ENCODE results near the gene CACNB4. TPM values are rescaled to one million over a fixed set of nuclear protein-coding genes. Genes with fewer than 3 reads are reported as not detected.

CACNB4 gene
- total and polyA plus RNA-seq, 2 of the 4 experiments (the other 2 are of a cell fraction): 0.12 to 0.36 TPM

DNA sequence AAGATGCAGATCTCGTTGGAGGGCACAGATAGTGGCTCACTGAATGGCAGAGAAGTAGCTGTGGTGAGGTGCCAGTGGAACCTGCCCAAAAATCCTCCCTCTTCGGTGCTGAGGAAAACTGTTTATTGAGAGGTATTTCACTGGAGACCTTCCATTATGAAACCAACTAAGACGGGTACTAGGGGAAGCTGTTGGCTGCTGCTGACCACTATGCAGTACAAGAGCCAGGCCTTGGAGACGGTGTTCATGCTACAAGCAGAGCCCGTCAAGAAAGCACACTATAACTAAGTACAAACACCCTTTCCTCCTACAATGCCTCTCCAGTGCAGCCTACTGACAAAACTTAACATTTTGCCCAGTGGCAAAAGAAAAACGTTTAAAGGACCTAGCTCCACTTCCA lies 275.2 kb downstream of the CACNB4 start:
- 25% methylated on average over 1 of the region's 6 CpGs; no CpG with 5 or more reads in 1 of the 2 experiments for WGBS, 2 experiments (ENCODE audit: extremely low coverage in 2 of 2, insufficient read length in 1 of 2)
- Histone ChIP-seq H4K20me1 (ENCODE audit: insufficient read depth, low read length) (peaks cover 36% of the 10 kb centered on the region), H3K4me2 (ENCODE audit: low read depth, low read length) (no peak overlapping the region), H3K4me3 (ENCODE audit: insufficient read depth, low read depth, low read length) (no peak overlapping the region), H3K9me1 (ENCODE audit: insufficient read depth, low read length) (peaks cover 6% of the 10 kb centered on the region; the same call in 1 of the 2 replicates), H3K4me1 (ENCODE audit: control insufficient read depth, insufficient read depth, low read length) (peaks cover 4% of the 10 kb centered on the region), H3K27me3 (ENCODE audit: control insufficient read depth, insufficient read depth, low read length) (no peaks in the 10 kb centered on the region), H3K79me1 (ENCODE audit: low read depth in 1 of 2, low read length in 2 of 2) (peaks cover 10 to 45% of the 10 kb centered on the region in 2 experiments; a peak in 3 of 4 replicates), H2BK15ac (ENCODE audit: low read depth, low read length) (no peak overlapping the region), H2AFZ (replicated peaks; ENCODE audit: low read length, poor library complexity) (no peak overlapping the region), H3K27ac (ENCODE audit: insufficient read depth, low read length) (no peak overlapping the region), H3K9ac (ENCODE audit: low read depth, low read length) (no peak overlapping the region), H2AK9ac (replicated peaks; ENCODE audit: low read depth, low read length, poor library complexity) (no peak overlapping the region), H3K4ac (ENCODE audit: low read depth, low read length) (no peak overlapping the region), H4K91ac (ENCODE audit: insufficient read depth, low read depth, low read length) (no peak overlapping the region), H2BK20ac (ENCODE audit: low read depth, low read length) (no peak overlapping the region), H3K36me3 (ENCODE audit: control insufficient read depth, insufficient read depth, low read length) (no peaks in the 10 kb centered on the region), H3K9me3 (ENCODE audit: control insufficient read depth, insufficient read depth, low read length) (no peaks in the 10 kb centered on the region), H2AK5ac (ENCODE audit: low read depth, low read length) (no peak overlapping the region), H2BK120ac (ENCODE audit: low read depth, low read length) (no peak overlapping the region), H3K14ac (replicated peaks; ENCODE audit: low read depth, low read length) (no peak overlapping the region), H3K56ac (ENCODE audit: extremely low read depth, insufficient read depth, low read length) (no peak overlapping the region), H2BK5ac (ENCODE audit: low read depth, low read length, poor library complexity, severe bottlenecking) (no peak overlapping the region), H4K5ac (ENCODE audit: low read depth, low read length) (no peak overlapping the region), H3K18ac (ENCODE audit: low read depth, low read length) (no peak overlapping the region), H4K8ac (ENCODE audit: low read depth in 2 of 2, low read length in 2 of 2) (no peak overlapping the region), H3K23ac (ENCODE audit: low read depth, low read length) (no peak overlapping the region)
- TF ChIP-seq, protein P1, sequence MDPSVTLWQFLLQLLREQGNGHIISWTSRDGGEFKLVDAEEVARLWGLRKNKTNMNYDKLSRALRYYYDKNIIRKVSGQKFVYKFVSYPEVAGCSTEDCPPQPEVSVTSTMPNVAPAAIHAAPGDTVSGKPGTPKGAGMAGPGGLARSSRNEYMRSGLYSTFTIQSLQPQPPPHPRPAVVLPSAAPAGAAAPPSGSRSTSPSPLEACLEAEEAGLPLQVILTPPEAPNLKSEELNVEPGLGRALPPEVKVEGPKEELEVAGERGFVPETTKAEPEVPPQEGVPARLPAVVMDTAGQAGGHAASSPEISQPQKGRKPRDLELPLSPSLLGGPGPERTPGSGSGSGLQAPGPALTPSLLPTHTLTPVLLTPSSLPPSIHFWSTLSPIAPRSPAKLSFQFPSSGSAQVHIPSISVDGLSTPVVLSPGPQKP (IDR thresholded peaks at IDR 0.05; ENCODE audit: borderline replicate concordance, low read depth, low read length): no peak
- TF ChIP-seq RAD21 (IDR thresholded peaks at IDR 0.05; ENCODE audit: low read length) (no peak), MAZ (IDR thresholded peaks at IDR 0.05; ENCODE audit: borderline replicate concordance, low read depth, low read length) (no peak), MAFK (IDR thresholded peaks at IDR 0.05; ENCODE audit: low read depth, low read length) (no peak), CHD1 (IDR thresholded peaks at IDR 0.05; ENCODE audit: low read depth, low read length) (no peak), RCOR1 (IDR thresholded peaks at IDR 0.05; ENCODE audit: insufficient replicate concordance, low read length) (no peak), RFX5 (IDR thresholded peaks at IDR 0.05; ENCODE audit: low read depth, low read length) (no peak), BHLHE40 (IDR thresholded peaks at IDR 0.05; ENCODE audit: low read depth, low read length) (no peak), CEBPB (IDR thresholded peaks at IDR 0.05; ENCODE audit: low read depth, low read length) (no peak), FOS (IDR thresholded peaks at IDR 0.05; ENCODE audit: low read depth, low read length) (no peak), MXI1 (IDR thresholded peaks at IDR 0.05; ENCODE audit: borderline replicate concordance, low read depth, low read length) (no peak), NFE2L2 (IDR thresholded peaks at IDR 0.05; ENCODE audit: low read depth, low read length) (no peak), POLR2A (IDR thresholded peaks at IDR 0.05; ENCODE audit: low read depth, low read length) (no peak), SMC3 (IDR thresholded peaks at IDR 0.05; ENCODE audit: low read depth, low read length) (no peak)
- TF ChIP-seq, protein P2, sequence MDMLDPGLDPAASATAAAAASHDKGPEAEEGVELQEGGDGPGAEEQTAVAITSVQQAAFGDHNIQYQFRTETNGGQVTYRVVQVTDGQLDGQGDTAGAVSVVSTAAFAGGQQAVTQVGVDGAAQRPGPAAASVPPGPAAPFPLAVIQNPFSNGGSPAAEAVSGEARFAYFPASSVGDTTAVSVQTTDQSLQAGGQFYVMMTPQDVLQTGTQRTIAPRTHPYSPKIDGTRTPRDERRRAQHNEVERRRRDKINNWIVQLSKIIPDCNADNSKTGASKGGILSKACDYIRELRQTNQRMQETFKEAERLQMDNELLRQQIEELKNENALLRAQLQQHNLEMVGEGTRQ (IDR thresholded peaks at IDR 0.05; ENCODE audit: low read depth, low read length): no peak
- TF ChIP-seq, protein P3, sequence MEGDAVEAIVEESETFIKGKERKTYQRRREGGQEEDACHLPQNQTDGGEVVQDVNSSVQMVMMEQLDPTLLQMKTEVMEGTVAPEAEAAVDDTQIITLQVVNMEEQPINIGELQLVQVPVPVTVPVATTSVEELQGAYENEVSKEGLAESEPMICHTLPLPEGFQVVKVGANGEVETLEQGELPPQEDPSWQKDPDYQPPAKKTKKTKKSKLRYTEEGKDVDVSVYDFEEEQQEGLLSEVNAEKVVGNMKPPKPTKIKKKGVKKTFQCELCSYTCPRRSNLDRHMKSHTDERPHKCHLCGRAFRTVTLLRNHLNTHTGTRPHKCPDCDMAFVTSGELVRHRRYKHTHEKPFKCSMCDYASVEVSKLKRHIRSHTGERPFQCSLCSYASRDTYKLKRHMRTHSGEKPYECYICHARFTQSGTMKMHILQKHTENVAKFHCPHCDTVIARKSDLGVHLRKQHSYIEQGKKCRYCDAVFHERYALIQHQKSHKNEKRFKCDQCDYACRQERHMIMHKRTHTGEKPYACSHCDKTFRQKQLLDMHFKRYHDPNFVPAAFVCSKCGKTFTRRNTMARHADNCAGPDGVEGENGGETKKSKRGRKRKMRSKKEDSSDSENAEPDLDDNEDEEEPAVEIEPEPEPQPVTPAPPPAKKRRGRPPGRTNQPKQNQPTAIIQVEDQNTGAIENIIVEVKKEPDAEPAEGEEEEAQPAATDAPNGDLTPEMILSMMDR (conservative IDR thresholded peaks at IDR 0.05; ENCODE audit: low read depth, low read length): no peak
- dilution Hi-C loops (cut with HindIII; ENCODE audit: low sequenced_read_pairs, unreplicated experiment) (no loop called here), in situ Hi-C loops (cut with MboI; ENCODE audit: low sequenced_read_pairs) (no loop called here), intact Hi-C loops (cut with micrococcal nuclease) (no loop called here)
- POLR2A ChIA-PET (ENCODE audit: unreplicated experiment): no interaction called here
- BruUV-seq (replicated peaks): no TSS peak
- DNase-seq (no peak), ATAC-seq (ENCODE audit: low read depth) (no peak)
- CTCF ChIA-PET: interaction anchor here (1.0 kb wide), 1 partner anchor 22 kb away, joined by 4 read pairs; no protein-coding TSS in a partner anchor
